A549 (cell line): Measurements from ENCODE around the gene SPATA17. TPM values are rescaled to one million over a fixed set of nuclear protein-coding genes. Genes with fewer than 3 reads are reported as not detected.

Experiments
- ATAC-seq, 2 experiments: fragments of 200-7000 bp in 1 of 2; fragments of >200 bp in 1 of 2; cut with Nextera tagmentation in 1 of 2; cut with Tn5 transposase in 1 of 2; 3 replicates each; pipeline versions ENCODE4 v1.8.0 to v1.9.1; 2018 to 2020; ENCODE audit warnings: mild to moderate bottlenecking in 1 of 2, moderate library complexity in 1 of 2
- CTCF ChIA-PET: fragments of 300-600 bp; sonication (Branson Sonifier 250); formaldehyde crosslinking; extraction: SDS; loops from one replicate; lab custom pipeline; 2021; ENCODE audit warnings: antibody characterized with exemption, inconsistent platforms; lab: Yijun Ruan, JAX
- POLR2A ChIA-PET: fragments of 350-600 bp; formaldehyde crosslinking; extraction: SDS; loops from one replicate; lab custom pipeline; 2021; ENCODE audit warnings: antibody characterized with exemption, inconsistent platforms; lab: Yijun Ruan, JAX
- DNase-seq, 2 experiments: peaks; one replicate each; pipeline versions ENCODE4 v3.0.0 to v3.0.0-alpha.2; 2011 to 2016; ENCODE audit warnings: low read depth in 1 of 2, low spot score in 1 of 2
- FAIRE-seq: peaks from 2 replicates; lab custom pipeline; 2011; peaks lifted over from hg19 to GRCh38; lab: Jason Lieb, UNC
- H3K27ac ChIP-seq, 2 experiments: fragments of >200 bp; sonication (Bioruptor Twin); formaldehyde crosslinking; 3 replicates each; pipeline ENCODE4 v1.5.1; 2016 to 2017
- H3K4me1 ChIP-seq: fragments of >200 bp; sonication (Bioruptor Twin); formaldehyde crosslinking; 3 replicates; pipeline ENCODE4 v1.6.1; 2016
- H3K4me2 ChIP-seq: fragments of >200 bp; sonication (Bioruptor Twin); formaldehyde crosslinking; 3 replicates; pipeline ENCODE4 v1.6.1; 2016
- H3K4me3 ChIP-seq: fragments of >200 bp; sonication (Bioruptor Twin); formaldehyde crosslinking; 3 replicates; pipeline ENCODE4 v1.5.1; 2016
- H3K9me3 ChIP-seq: fragments of >200 bp; sonication (Bioruptor Twin); formaldehyde crosslinking; 3 replicates; pipeline ENCODE4 v1.6.1; 2016
- BHLHE40 ChIP-seq: IDR thresholded peaks from 2 replicates; pipeline ENCODE4 v1.6.1; 2012; ENCODE audit warnings: low read depth, low read length, inconsistent platforms
- ESRRA ChIP-seq: fragments of 150-350 bp; IDR thresholded peaks from 2 replicates; pipeline ENCODE4 v1.6.1; 2014; ENCODE audit warnings: mild to moderate bottlenecking, low read length, borderline replicate concordance
- FOSL2 ChIP-seq, 2 experiments: fragments of 450-650 bp in 1 of 2; fragments of >200 bp in 1 of 2; sonication (Bioruptor Twin) in 1 of 2; formaldehyde crosslinking; IDR thresholded peaks; 2 replicates each; pipeline versions ENCODE4 v1.5.0 to v1.6.1; 2016 to 2020; ENCODE audit warnings: mild to moderate bottlenecking in 1 of 2, moderate library complexity in 1 of 2
- HOXB13 ChIP-seq: fragments of 250-450 bp; sonication (Bioruptor Pico); IDR thresholded peaks from 2 replicates; pipeline ENCODE4 v1.5.0; 2020; ENCODE audit warnings: low read depth, mild to moderate bottlenecking, moderate library complexity
- JUN ChIP-seq, 2 experiments: fragments of >200 bp; sonication (Bioruptor Twin); formaldehyde crosslinking; IDR thresholded peaks; 2 replicates in 1 of 2; 3 replicates in 1 of 2; pipeline ENCODE4 v1.6.1; 2016 to 2017
- JUNB ChIP-seq: fragments of >200 bp; sonication (Bioruptor Twin); formaldehyde crosslinking; IDR thresholded peaks from 2 replicates; pipeline ENCODE4 v1.6.1; 2016
- KDM1A ChIP-seq: fragments of 200-600 bp; sonication (generic); IDR thresholded peaks from 2 replicates; pipeline ENCODE4 v1.6.1; 2016; ENCODE audit warnings: low read depth, mild to moderate bottlenecking
- MAFK ChIP-seq: fragments of 450-650 bp; IDR thresholded peaks from 2 replicates; pipeline ENCODE4 v1.6.1; 2014; ENCODE audit not compliant: partially characterized antibody
- MYC ChIP-seq: IDR thresholded peaks from 2 replicates; pipeline ENCODE4 v1.6.1; 2012; ENCODE audit warnings: mild to moderate bottlenecking, inconsistent platforms, low read length, improper control_type of control experiment, borderline replicate concordance
- NFE2L2 ChIP-seq: fragments of 150-350 bp; conservative IDR thresholded peaks from 2 replicates; pipeline ENCODE4 v1.6.1; 2014; ENCODE audit warnings: low read length
- NPAS2 ChIP-seq: fragments of 250-450 bp; sonication (Bioruptor Pico); IDR thresholded peaks from 2 replicates; pipeline ENCODE4 v1.8.0; 2022; ENCODE audit warnings: mild to moderate bottlenecking, moderate library complexity, borderline replicate concordance
- PBX3 ChIP-seq: IDR thresholded peaks from 2 replicates; pipeline ENCODE4 v1.6.1; 2012
- POLR2A ChIP-seq: IDR thresholded peaks from 2 replicates; pipeline ENCODE4 v1.6.1; 2012; ENCODE audit warnings: mild to moderate bottlenecking, low read length
- POLR2AphosphoS2 ChIP-seq: conservative IDR thresholded peaks from 2 replicates; pipeline ENCODE4 v1.6.1; 2012; ENCODE audit warnings: low read length, improper control_type of control experiment, inconsistent platforms
- REST ChIP-seq: fragments of 200-600 bp; sonication (generic); IDR thresholded peaks from 2 replicates; pipeline ENCODE4 v1.6.1; 2016; ENCODE audit warnings: antibody characterized with exemption, mild to moderate bottlenecking, moderate library complexity
- RFX5 ChIP-seq: fragments of 450-650 bp; IDR thresholded peaks from 2 replicates; pipeline ENCODE4 v1.7.1; 2014; ENCODE audit warnings: antibody characterized with exemption, mild to moderate bottlenecking, moderate library complexity
- TFCP2L1 ChIP-seq: fragments of 250-450 bp; sonication (Bioruptor Pico); IDR thresholded peaks from 2 replicates; pipeline ENCODE4 v1.5.0; 2021; ENCODE audit warnings: mild to moderate bottlenecking
- TP53 ChIP-seq: fragments of 250-450 bp; sonication (Bioruptor Pico); IDR thresholded peaks from 2 replicates; pipeline ENCODE4 v1.5.0; 2021; ENCODE audit warnings: mild to moderate bottlenecking, moderate library complexity
- WGBS: methylation state at CpG from one replicate; pipeline ENCODE4 v1.1.6; 2017; ENCODE audit errors: missing lambda C conversion rate; 5-methylcytosine and 5-hydroxymethylcytosine counted together
- polyA plus RNA-seq, 4 experiments: library from polyadenylated mRNA; depleted of rRNA in 3 of 4; stranded (reverse); fragments of >200 nt; fragmentation: RNase III in 1 of 4; extraction: RNeasy Plus Mini Kit Qiagen cat#74134 plus additional on column Dnase treatment in 1 of 4; gene quantifications; 2 replicates in 3 of 4; 3 replicates in 1 of 4; pipeline ENCODE4 v1.2.3, GENCODE V29; 2011 to 2017
- TF ChIP-seq, protein P1 (sequence below): fragments of 250-450 bp; sonication (Bioruptor Pico); IDR thresholded peaks from 2 replicates; pipeline ENCODE4 v1.5.0; 2020; ENCODE audit warnings: low read depth, mild to moderate bottlenecking, moderate library complexity

The SPATA17 gene
- polyA plus RNA-seq, 2 of the 4 experiments (the other 2 are of a cell fraction) = 3.3 to 5.0 TPM

DNA sequence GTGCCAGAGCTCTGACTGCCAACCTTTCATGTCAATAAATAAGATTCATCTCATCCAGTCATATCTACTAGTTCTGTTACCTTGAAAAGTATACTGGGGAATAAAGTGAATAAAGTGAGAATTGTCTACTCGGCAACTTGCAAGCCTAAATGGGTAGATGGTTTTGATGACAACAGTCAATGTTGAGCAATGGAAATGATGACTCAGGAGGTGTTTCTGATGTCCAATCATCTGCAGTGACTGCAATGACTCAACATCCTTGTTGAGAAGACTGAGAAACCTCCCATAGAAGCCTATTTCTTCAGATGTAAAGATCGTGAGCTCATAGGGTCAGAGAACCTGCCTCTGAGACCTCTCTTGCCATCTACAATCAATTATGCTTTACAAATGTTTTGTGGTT lies 276.4 kb downstream of the SPATA17 start:
- H3K27ac ChIP-seq = no peak overlapping the region
- no peaks in the 10 kb centered on the region for H3K4me1 ChIP-seq
- H3K4me2 ChIP-seq = no peak overlapping the region
- TF ChIP-seq KDM1A (no peak), JUN (IDR thresholded peaks at IDR 0.05) (no peak), PBX3 (no peak), FOSL2 (IDR thresholded peaks at IDR 0.05) (no peak), FOSL2 (CRISPR knock-in tag; IDR thresholded peaks at IDR 0.05) (peak; percentile 22; the same call in 1 of the 2 replicates), MAFK (peak; percentile 80)
- TF ChIP-seq, all 56 proteins: peak for 2
- no peak; a peak in 1 of 6 replicates for ATAC-seq
- CTCF ChIA-PET = no interaction called here
- WGBS = 21% methylated on average over 2 of the region's 2 CpGs
- peak; percentile 8 to 36 for DNase-seq
- Histone ChIP-seq H3K4me3 (no peak overlapping the region), H3K9me3 (no peaks in the 10 kb centered on the region)
- FAIRE-seq = no peak
- POLR2A ChIA-PET = no interaction called here

GRCh38 chr1:217910203-217910602 lies 279.1 kb downstream of the SPATA17 start:
- POLR2A ChIA-PET = no interaction called here

DNA sequence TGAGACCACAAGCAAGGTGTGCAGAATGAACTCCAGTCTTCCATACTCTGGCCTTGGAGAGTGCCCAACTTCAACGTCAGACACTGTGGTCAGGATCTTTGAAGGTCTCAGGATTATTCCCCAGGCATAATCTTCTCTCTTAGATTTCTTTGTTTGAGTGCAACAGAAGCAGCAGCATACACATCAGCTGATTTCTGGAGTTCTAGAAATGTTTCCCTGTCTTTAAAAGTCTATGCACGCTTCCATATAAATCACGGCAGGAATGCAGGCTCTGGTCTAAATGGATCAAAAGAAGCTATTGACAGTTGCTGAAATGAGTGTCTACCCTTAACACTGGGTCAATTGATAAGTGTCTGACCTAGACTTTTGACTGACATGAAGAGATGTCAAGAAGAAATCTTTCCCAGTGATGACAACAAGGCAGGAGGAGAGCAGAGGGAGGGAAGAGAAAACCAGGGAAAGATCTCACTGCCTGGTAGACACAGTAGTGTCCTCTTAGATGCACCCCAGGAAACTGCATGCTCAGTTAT lies 279.7 kb downstream of the SPATA17 start:
- Histone ChIP-seq H3K4me3 (no peak overlapping the region), H3K9me3 (no peaks in the 10 kb centered on the region), H3K27ac (no peak overlapping the region), H3K4me1 (no peaks in the 10 kb centered on the region), H3K4me2 (no peak overlapping the region)
- no peak for DNase-seq
- TF ChIP-seq MYC (no peak), REST (no peak), HOXB13 (no peak), POLR2AphosphoS2 (no peak), TP53 (CRISPR knock-in tag) (no peak)
- WGBS = 9% methylated on average over 3 of the region's 3 CpGs
- ChIA-PET POLR2A (no interaction called here), CTCF (interaction anchor here (0.6 kb wide), 1 partner anchor 664 kb away, joined by 3 read pairs; no protein-coding TSS in a partner anchor)
- no peak for ATAC-seq
- no peak for FAIRE-seq

More at GRCh38 chr1:217910203-217910602, 279.1 kb downstream of the SPATA17 start:
- 1% methylated on average over 3 of the region's 3 CpGs for WGBS
- H3K27ac ChIP-seq = no peak overlapping the region
- H3K9me3 ChIP-seq = no peaks in the 10 kb centered on the region
- CTCF ChIA-PET = no interaction called here
- H3K4me3 ChIP-seq = no peak overlapping the region
- ATAC-seq = no peak
- FAIRE-seq = no peak
- H3K4me2 ChIP-seq = no peak overlapping the region
- no peak for TF ChIP-seq HOXB13
- no peak for TF ChIP-seq POLR2A
- no peak for TF ChIP-seq PBX3
- TF ChIP-seq, protein P1, sequence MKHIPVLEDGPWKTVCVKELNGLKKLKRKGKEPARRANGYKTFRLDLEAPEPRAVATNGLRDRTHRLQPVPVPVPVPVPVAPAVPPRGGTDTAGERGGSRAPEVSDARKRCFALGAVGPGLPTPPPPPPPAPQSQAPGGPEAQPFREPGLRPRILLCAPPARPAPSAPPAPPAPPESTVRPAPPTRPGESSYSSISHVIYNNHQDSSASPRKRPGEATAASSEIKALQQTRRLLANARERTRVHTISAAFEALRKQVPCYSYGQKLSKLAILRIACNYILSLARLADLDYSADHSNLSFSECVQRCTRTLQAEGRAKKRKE = no peak
- no peak for TF ChIP-seq NFE2L2
- no peak for TF ChIP-seq JUNB
- no peak for TF ChIP-seq NPAS2 (CRISPR knock-in tag)
- no peak for TF ChIP-seq TFCP2L1
- TF ChIP-seq BHLHE40 = no peak
- TF ChIP-seq RFX5 = no peak
- no peak for TF ChIP-seq ESRRA
- TF ChIP-seq, all 56 proteins: peak for 0
- H3K4me1 ChIP-seq = no peaks in the 10 kb centered on the region
- no peak for DNase-seq
